HepG2 (cell line): ENCODE measurements around the gene TATDN3. TPM values are rescaled to one million over a fixed set of nuclear protein-coding genes. Genes with fewer than 3 reads are reported as not detected.

Source experiments
- ATAC-seq: fragments of 200-7000 bp; cut with Tn5 transposase; 3 replicates; pipeline ENCODE4 v1.9.1; 2020; ENCODE audit warnings: mild to moderate bottlenecking, moderate library complexity
- BruUV-seq: library from RNA; stranded (reverse); fragments of 400-500 nt; replicated peaks from 2 replicates; lab custom pipeline; 2021; lab: Mats Ljungman, UMichigan
- CTCF ChIA-PET: fragments of 300-600 bp; formaldehyde crosslinking; extraction: SDS; loops from one replicate; lab custom pipeline; 2021; ENCODE audit warnings: low total read pairs, inconsistent platforms, low intra/inter-chr PET ratio; lab: Yijun Ruan, JAX
- POLR2A ChIA-PET: fragments of 350-600 bp; sonication (Branson Sonifier 250); formaldehyde crosslinking; loops from one replicate; lab custom pipeline; 2020; ENCODE audit warnings: antibody characterized with exemption, inconsistent platforms; lab: Yijun Ruan, JAX
- DNase-seq: peaks from one replicate; pipeline ENCODE4 v3.0.0-alpha.2; 2015; ENCODE audit warnings: low spot score
- FAIRE-seq: peaks from 3 replicates; lab custom pipeline; 2011; peaks lifted over from hg19 to GRCh38; lab: Jason Lieb, UNC
- H2AFZ ChIP-seq: one replicate; pipeline ENCODE4 v1.6.1; 2011; ENCODE audit warnings: low read length, inconsistent platforms
- H3K27ac ChIP-seq: fragments of 300-600 bp; 3 replicates; pipeline ENCODE4 v1.8.0; 2011; ENCODE audit warnings: mixed run types, mild to moderate bottlenecking, mixed read lengths, low read length, inconsistent platforms; ENCODE audit not compliant: insufficient read depth; ENCODE audit errors: extremely low read length
- H3K27me3 ChIP-seq, 2 experiments: fragments of 200-600 bp in 1 of 2; 2 replicates in 1 of 2; 3 replicates in 1 of 2; pipeline versions ENCODE4 v1.6.0 to v1.8.0; 2011; ENCODE audit warnings: low read length in 2 of 2, mild to moderate bottlenecking in 2 of 2, moderate library complexity in 2 of 2, inconsistent platforms in 1 of 2; ENCODE audit not compliant: insufficient read depth in 2 of 2, control insufficient read depth in 1 of 2
- H3K36me3 ChIP-seq, 2 experiments: fragments of 200-600 bp in 1 of 2; replicated peaks in 1 of 2; 2 replicates in 1 of 2; 3 replicates in 1 of 2; pipeline versions ENCODE4 v1.5.1 to v1.8.0; 2011; ENCODE audit warnings: low read length in 2 of 2, inconsistent platforms in 1 of 2; ENCODE audit not compliant: insufficient read depth in 2 of 2, control insufficient read depth in 1 of 2
- H3K4me1 ChIP-seq: 2 replicates; pipeline ENCODE4 v1.5.1; 2012; ENCODE audit warnings: low read length, inconsistent platforms; ENCODE audit not compliant: insufficient read depth
- H3K4me2 ChIP-seq: 2 replicates; pipeline ENCODE4 v1.6.0; 2011; ENCODE audit warnings: low read depth, low read length, inconsistent platforms
- H3K4me3 ChIP-seq, 3 experiments: fragments of 200-600 bp in 1 of 3; sonication (generic), shearing (Covaris generic) in 1 of 3; replicated peaks in 1 of 3; 2 replicates each; pipeline ENCODE4 v1.5.1; 2011 to 2016; ENCODE audit warnings: low read length in 3 of 3, inconsistent platforms in 2 of 3, low read depth in 2 of 3, mild to moderate bottlenecking in 2 of 3, control low read depth in 1 of 3, mixed read lengths in 1 of 3; ENCODE audit not compliant: insufficient read depth in 1 of 3
- H3K79me2 ChIP-seq: one replicate; pipeline ENCODE4 v1.6.1; 2011; ENCODE audit warnings: low read length, inconsistent platforms; ENCODE audit not compliant: insufficient read depth
- H3K9ac ChIP-seq: 2 replicates; pipeline ENCODE4 v1.6.0; 2011; ENCODE audit warnings: mild to moderate bottlenecking, low read depth, low read length, inconsistent platforms; ENCODE audit not compliant: insufficient read depth
- H3K9me3 ChIP-seq: 2 replicates; pipeline ENCODE4 v1.5.1; 2012; ENCODE audit warnings: mild to moderate bottlenecking, low read length
- H4K20me1 ChIP-seq: 2 replicates; pipeline ENCODE4 v1.6.0; 2011; ENCODE audit warnings: inconsistent platforms, mild to moderate bottlenecking, low read length, moderate library complexity; ENCODE audit not compliant: insufficient read depth
- AGO2 ChIP-seq: fragments of 200-400 bp; formaldehyde crosslinking; optimal IDR thresholded peaks from 2 replicates; pipeline ENCODE3; 2017; ENCODE audit warnings: mild to moderate bottlenecking, low read depth, low read length, moderate library complexity
- HNRNPK ChIP-seq: fragments of 200-400 bp; formaldehyde crosslinking; IDR thresholded peaks from 2 replicates; pipeline ENCODE4 v1.6.1; 2018; ENCODE audit warnings: low read length, low read depth, moderate library complexity, mild to moderate bottlenecking; ENCODE audit not compliant: poor library complexity, severe bottlenecking
- HOXD1 ChIP-seq: sonication (generic); formaldehyde crosslinking; IDR thresholded peaks from 2 replicates; pipeline ENCODE4 v1.5.0; 2020; ENCODE audit warnings: missing genetic modification reagents
- NR2F1 ChIP-seq, 2 experiments: fragments of 450-650 bp in 1 of 2; formaldehyde crosslinking in 1 of 2; IDR thresholded peaks; 2 replicates each; pipeline versions ENCODE4 v1.5.0 to v1.6.1; 2016 to 2020; ENCODE audit warnings: mild to moderate bottlenecking in 1 of 2, missing compliant biosample characterization in 1 of 2, missing genetic modification reagents in 1 of 2, moderate library complexity in 1 of 2
- ZNF136 ChIP-seq: sonication (generic); formaldehyde crosslinking; IDR thresholded peaks from 2 replicates; pipeline ENCODE4 v1.8.1; 2022; ENCODE audit warnings: low read depth, mild to moderate bottlenecking, moderate library complexity, missing genetic modification reagents
- WGBS: methylation state at CpG from one replicate; pipeline ENCODE4 v1.1.6; 2017; ENCODE audit warnings: low lambda C conversion rate; 5-methylcytosine and 5-hydroxymethylcytosine counted together
- in situ Hi-C: cut with HindIII; loops from 2 replicates; pipeline ENCODE4 v1.10.0; 2017; ENCODE audit warnings: low pct_unique_long_range_greater_than_20kb; ENCODE audit not compliant: extremely low pct_ligation_motif_present
- intact Hi-C: fragments of 100-400 bp; cut with micrococcal nuclease; formaldehyde crosslinking; loops from one replicate; pipeline ENCODE4 v1.10.0; 2022; ENCODE audit not compliant: unreplicated experiment
- polyA plus RNA-seq, 8 experiments: library from polyadenylated mRNA; depleted of rRNA in 3 of 8; stranded (reverse) in 7 of 8; unstranded in 1 of 8; fragments of >200 nt; fragmentation: Illumina TruSeq in 4 of 8; extraction: Trizol in 4 of 8; gene quantifications; 2 replicates each; pipeline versions ENCODE4 v1.2.1 to v1.2.3, GENCODE V29; 2011 to 2016; ENCODE audit warnings: low read depth in 4 of 8, missing spikeins in 1 of 8, mixed read lengths in 1 of 8; ENCODE audit not compliant: insufficient read depth in 1 of 8
- total RNA-seq, 5 experiments: library from RNA; depleted of rRNA; stranded (reverse); fragments of >200 nt; fragmentation: Illumina TruSeq; extraction: Trizol; gene quantifications; 2 replicates each; pipeline ENCODE4 v1.2.3, GENCODE V29; 2016; ENCODE audit warnings: low read depth in 1 of 5
- TF ChIP-seq, protein P1 (sequence below): sonication (generic); formaldehyde crosslinking; IDR thresholded peaks from 2 replicates; pipeline ENCODE4 v1.5.0; 2020; ENCODE audit warnings: missing genetic modification reagents, mild to moderate bottlenecking, borderline replicate concordance
- TF ChIP-seq, protein P2 (sequence below): sonication (generic); formaldehyde crosslinking; IDR thresholded peaks from 2 replicates; pipeline ENCODE4 v1.4.0; 2020; ENCODE audit warnings: missing genetic modification reagents, mild to moderate bottlenecking, borderline replicate concordance
- TF ChIP-seq, protein P3 (sequence below): sonication (generic); formaldehyde crosslinking; IDR thresholded peaks from 2 replicates; pipeline ENCODE4 v1.5.0; 2020; ENCODE audit warnings: mild to moderate bottlenecking, missing genetic modification reagents

Gene TATDN3
- total and polyA plus RNA-seq, 2 of the 13 experiments (the other 11 are each of a cell fraction or from before 2014, with no cell fraction given) = 7.3 to 8.6 TPM

DNA sequence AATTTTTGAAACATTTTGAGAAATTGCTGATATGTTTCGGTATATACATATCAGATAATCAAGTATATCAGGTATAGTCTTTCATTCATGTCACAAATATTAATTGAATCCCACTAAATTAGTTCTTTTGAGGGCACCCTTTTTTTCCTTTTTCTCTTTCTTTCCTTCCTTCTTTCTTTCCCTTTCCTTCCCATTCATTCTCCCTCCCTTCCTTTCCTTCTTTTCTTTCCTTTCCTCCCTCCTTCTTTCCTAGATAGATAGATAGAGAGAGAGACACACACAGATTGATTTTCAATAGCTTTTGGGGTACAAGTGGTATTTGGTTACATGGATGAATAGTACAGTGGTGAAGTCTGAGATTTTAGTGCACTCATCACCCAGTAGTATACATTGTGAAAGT is 5.8 kb upstream of the TATDN3 start:
- H3K27ac ChIP-seq = no peak overlapping the region
- intact Hi-C loops = loop anchor here (10.0 kb wide), 1 partner anchor 311 kb away; no protein-coding TSS in a partner anchor
- no peak overlapping the region for H3K4me3 ChIP-seq
- no peak overlapping the region for H3K9ac ChIP-seq
- H4K20me1 ChIP-seq = peaks cover 3% of the 10 kb centered on the region; the same call in 1 of the 2 replicates
- peaks cover 29% of the 10 kb centered on the region for H3K4me1 ChIP-seq
- no TSS peak for BruUV-seq
- 86% methylated on average over 1 of the region's 1 CpG for WGBS
- no peak overlapping the region for H3K4me2 ChIP-seq
- H3K27me3 ChIP-seq = no peaks in the 10 kb centered on the region; a peak in 2 of 5 replicates
- no peak for ATAC-seq
- POLR2A ChIA-PET = no interaction called here
- peaks cover 3 to 39% of the 10 kb centered on the region in 2 experiments; a peak in 4 of 5 replicates for H3K36me3 ChIP-seq
- H3K9me3 ChIP-seq = no peaks in the 10 kb centered on the region
- H2AFZ ChIP-seq = no peak overlapping the region
- no peak for DNase-seq
- in situ Hi-C loops = no loop called here
- FAIRE-seq = no peak
- TF ChIP-seq ZNF136 (CRISPR knock-in tag) (no peak), HNRNPK (peak; percentile 29)
- TF ChIP-seq, all 625 proteins: peak for 1
- CTCF ChIA-PET = no interaction called here
- H3K79me2 ChIP-seq = peaks cover 24% of the 10 kb centered on the region

DNA sequence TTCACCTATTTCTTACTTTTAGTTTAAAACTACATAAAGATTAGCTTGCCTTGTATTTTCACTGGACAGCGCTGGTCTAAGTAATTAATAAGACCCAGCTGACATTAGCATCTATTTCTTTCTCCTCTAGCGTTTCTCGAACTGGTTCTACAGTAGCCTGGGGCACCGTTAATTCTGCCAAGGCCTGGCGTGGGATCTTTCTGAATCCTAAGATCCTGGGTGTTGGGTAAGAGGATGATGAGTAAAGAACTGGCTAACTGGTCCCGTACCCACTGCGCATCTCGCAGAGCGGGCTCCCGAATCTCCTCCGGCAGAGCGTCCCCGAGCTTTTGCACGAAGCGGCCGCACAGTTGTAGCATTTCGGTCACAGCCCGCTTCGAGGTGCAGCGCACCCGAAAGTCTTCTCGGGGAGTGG is 426 bp upstream of the TATDN3 start:
- H3K4me3 ChIP-seq = peak overlapping the region; percentile 88 to 92 (median 88)
- POLR2A ChIA-PET = interaction anchor here (0.5 to 5.9 kb wide), 19 partner anchors 10 to 756 kb away, joined by 3 to 80 read pairs (median 4); partner anchors contain the start of genes DTL, FLVCR1 and INTS7
- TSS peak; percentile 86 for BruUV-seq
- H3K27me3 ChIP-seq = no peaks in the 10 kb centered on the region; a peak in 1 of 5 replicates
- H3K4me2 ChIP-seq = peak overlapping the region; percentile 85
- ATAC-seq (peak; percentile 63), FAIRE-seq (no peak), DNase-seq (no peak)
- no peaks in the 10 kb centered on the region; the same call in 1 of the 2 replicates for H4K20me1 ChIP-seq
- in situ Hi-C loops (no loop called here), intact Hi-C loops (loop anchor here (5.0 kb wide), 1 partner anchor 206 kb away; no protein-coding TSS in a partner anchor)
- CTCF ChIA-PET = no interaction called here
- H3K79me2 ChIP-seq = peaks cover 31% of the 10 kb centered on the region
- H3K9ac ChIP-seq = peak overlapping the region; percentile 95
- peak overlapping the region; percentile 29 for H2AFZ ChIP-seq
- no peaks in the 10 kb centered on the region for H3K9me3 ChIP-seq
- peak overlapping the region; percentile 100 for H3K27ac ChIP-seq
- H3K36me3 ChIP-seq = peaks cover 1 to 13% of the 10 kb centered on the region in 2 experiments; a peak in 3 of 5 replicates
- WGBS = 1% methylated on average over 6 of the region's 22 CpGs
- peaks cover 66% of the 10 kb centered on the region for H3K4me1 ChIP-seq
- TF ChIP-seq, protein P1, sequence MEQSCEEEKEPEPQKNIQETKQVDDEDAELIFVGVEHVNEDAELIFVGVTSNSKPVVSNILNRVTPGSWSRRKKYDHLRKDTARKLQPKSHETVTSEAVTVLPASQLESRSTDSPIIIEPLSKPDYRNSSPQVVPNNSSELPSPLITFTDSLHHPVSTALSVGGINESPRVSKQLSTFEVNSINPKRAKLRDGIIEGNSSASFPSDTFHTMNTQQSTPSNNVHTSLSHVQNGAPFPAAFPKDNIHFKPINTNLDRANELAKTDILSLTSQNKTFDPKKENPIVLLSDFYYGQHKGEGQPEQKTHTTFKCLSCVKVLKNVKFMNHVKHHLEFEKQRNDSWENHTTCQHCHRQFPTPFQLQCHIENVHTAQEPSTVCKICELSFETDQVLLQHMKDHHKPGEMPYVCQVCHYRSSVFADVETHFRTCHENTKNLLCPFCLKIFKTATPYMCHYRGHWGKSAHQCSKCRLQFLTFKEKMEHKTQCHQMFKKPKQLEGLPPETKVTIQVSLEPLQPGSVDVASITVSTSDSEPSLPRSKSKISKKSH (CRISPR knock-in tag) = peak; percentile 69; the same call in 1 of the 2 replicates
- TF ChIP-seq AGO2 (peak; percentile 67), HOXD1 (no peak), NR2F1 (CRISPR knock-in tag; IDR thresholded peaks at IDR 0.05) (peak in 1 of 2 experiments; percentile 1; a peak in 1 of 4 replicates)
- TF ChIP-seq, protein P2, sequence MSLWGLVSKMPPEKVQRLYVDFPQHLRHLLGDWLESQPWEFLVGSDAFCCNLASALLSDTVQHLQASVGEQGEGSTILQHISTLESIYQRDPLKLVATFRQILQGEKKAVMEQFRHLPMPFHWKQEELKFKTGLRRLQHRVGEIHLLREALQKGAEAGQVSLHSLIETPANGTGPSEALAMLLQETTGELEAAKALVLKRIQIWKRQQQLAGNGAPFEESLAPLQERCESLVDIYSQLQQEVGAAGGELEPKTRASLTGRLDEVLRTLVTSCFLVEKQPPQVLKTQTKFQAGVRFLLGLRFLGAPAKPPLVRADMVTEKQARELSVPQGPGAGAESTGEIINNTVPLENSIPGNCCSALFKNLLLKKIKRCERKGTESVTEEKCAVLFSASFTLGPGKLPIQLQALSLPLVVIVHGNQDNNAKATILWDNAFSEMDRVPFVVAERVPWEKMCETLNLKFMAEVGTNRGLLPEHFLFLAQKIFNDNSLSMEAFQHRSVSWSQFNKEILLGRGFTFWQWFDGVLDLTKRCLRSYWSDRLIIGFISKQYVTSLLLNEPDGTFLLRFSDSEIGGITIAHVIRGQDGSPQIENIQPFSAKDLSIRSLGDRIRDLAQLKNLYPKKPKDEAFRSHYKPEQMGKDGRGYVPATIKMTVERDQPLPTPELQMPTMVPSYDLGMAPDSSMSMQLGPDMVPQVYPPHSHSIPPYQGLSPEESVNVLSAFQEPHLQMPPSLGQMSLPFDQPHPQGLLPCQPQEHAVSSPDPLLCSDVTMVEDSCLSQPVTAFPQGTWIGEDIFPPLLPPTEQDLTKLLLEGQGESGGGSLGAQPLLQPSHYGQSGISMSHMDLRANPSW (CRISPR knock-in tag) = no peak
- TF ChIP-seq, protein P3, sequence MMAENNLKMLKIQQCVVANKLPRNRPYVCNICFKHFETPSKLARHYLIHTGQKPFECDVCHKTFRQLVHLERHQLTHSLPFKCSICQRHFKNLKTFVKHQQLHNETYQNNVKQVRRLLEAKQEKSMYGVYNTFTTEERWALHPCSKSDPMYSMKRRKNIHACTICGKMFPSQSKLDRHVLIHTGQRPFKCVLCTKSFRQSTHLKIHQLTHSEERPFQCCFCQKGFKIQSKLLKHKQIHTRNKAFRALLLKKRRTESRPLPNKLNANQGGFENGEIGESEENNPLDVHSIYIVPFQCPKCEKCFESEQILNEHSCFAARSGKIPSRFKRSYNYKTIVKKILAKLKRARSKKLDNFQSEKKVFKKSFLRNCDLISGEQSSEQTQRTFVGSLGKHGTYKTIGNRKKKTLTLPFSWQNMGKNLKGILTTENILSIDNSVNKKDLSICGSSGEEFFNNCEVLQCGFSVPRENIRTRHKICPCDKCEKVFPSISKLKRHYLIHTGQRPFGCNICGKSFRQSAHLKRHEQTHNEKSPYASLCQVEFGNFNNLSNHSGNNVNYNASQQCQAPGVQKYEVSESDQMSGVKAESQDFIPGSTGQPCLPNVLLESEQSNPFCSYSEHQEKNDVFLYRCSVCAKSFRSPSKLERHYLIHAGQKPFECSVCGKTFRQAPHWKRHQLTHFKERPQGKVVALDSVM = no peak
